Activated naive CD8-positive, alpha-beta T cell treated with anti-CD3 and anti-CD28 coated beads, Interleukin-2, amount 10 ng/mL, durations not matched to agents 7 days and 5 days (primary cell): ENCODE measurements around the gene OR1N2. TPM values are rescaled to one million over a fixed set of nuclear protein-coding genes. Genes with fewer than 3 reads are reported as not detected.
"Not testable (repeated sequence)": the region's sequence is repeated elsewhere in the genome, so short reads cannot be mapped to it uniquely, and the experiment has no call there.

ENCODE experiments used
- ATAC-seq: fragments of 150-1000 bp; cut with Tn5 transposase; one replicate; pipeline ENCODE4 v1.10.0; 2021; ENCODE audit warnings: low read depth, moderate library complexity
- POLR2A ChIA-PET: fragments of 350-600 bp; sonication (Branson Sonifier 250); formaldehyde crosslinking; loops from one replicate; lab custom pipeline; 2021; ENCODE audit warnings: antibody characterized with exemption; lab: Charles Lee
- DNase-seq: peaks from one replicate; pipeline ENCODE4 v3.0.0; 2021
- H3K27ac Mint-ChIP-seq: one replicate; pipeline ENCODE4 v1.8.0; 2022; ENCODE audit warnings: mild to moderate bottlenecking, mixed read lengths
- H3K27me3 Mint-ChIP-seq: one replicate; pipeline ENCODE4 v1.8.0; 2022; ENCODE audit warnings: mild to moderate bottlenecking, moderate library complexity, mixed read lengths
- H3K36me3 Mint-ChIP-seq: one replicate; pipeline ENCODE4 v1.8.0; 2021; ENCODE audit warnings: mild to moderate bottlenecking, mixed read lengths
- H3K4me1 Mint-ChIP-seq: one replicate; pipeline ENCODE4 v1.8.0; 2021; ENCODE audit warnings: mixed read lengths
- H3K4me3 Mint-ChIP-seq: one replicate; pipeline ENCODE4 v1.8.0; 2022; ENCODE audit warnings: mild to moderate bottlenecking, moderate library complexity, mixed read lengths
- H3K9me3 Mint-ChIP-seq: one replicate; pipeline ENCODE4 v1.8.0; 2021; ENCODE audit warnings: mixed read lengths
- total RNA-seq, 2 experiments: library from RNA; stranded (reverse); gene quantifications; one replicate each; pipeline ENCODE4 v1.2.3, GENCODE V29; 2021

Gene OR1N2
- total RNA-seq = under 1 TPM in 1 of 2 experiments, not detected in 1; 0.30 TPM

GRCh38 chr9:122552812-122553211, at the start of gene OR1N2:
TSS of gene OR1N2 (plus strand) at chr9:122553112. CDS start at chr9:122553212, 100 bp downstream.
- H3K4me3 Mint-ChIP-seq = no peak within 1 kb of the TSS
- H3K36me3 Mint-ChIP-seq = no peaks in the 10 kb centered on the region
- no peaks in the 10 kb centered on the region for H3K4me1 Mint-ChIP-seq
- POLR2A ChIA-PET = no interaction called here
- H3K27ac Mint-ChIP-seq = no peak within 1 kb of the TSS
- ATAC-seq = no peak
- no peaks in the 10 kb centered on the region for H3K9me3 Mint-ChIP-seq
- no peak for DNase-seq
- H3K27me3 Mint-ChIP-seq = peaks cover 4% of the 10 kb centered on the region

- no peaks in the 10 kb centered on the region for H3K9me3 Mint-ChIP-seq
- no peak for ATAC-seq
- POLR2A ChIA-PET = no interaction called here
- DNase-seq = no peak
- H3K4me3 Mint-ChIP-seq = no peak overlapping the region
- peaks cover 10% of the 10 kb centered on the region for H3K27me3 Mint-ChIP-seq
- no peaks in the 10 kb centered on the region for H3K4me1 Mint-ChIP-seq
- H3K27ac Mint-ChIP-seq = no peak overlapping the region
- H3K36me3 Mint-ChIP-seq = no peaks in the 10 kb centered on the region
Measured at GRCh38 chr9:122506964-122507363, 45.9 kb upstream of the OR1N2 start.

GRCh38 chr9:122510502-122510901, 42.4 kb upstream of the OR1N2 start, which contains the start of gene OR1J2:
TSS of gene OR1J2 (plus strand) at chr9:122510802. CDS start at chr9:122510802, 0 bp downstream.
- POLR2A ChIA-PET = no interaction called here

DNA sequence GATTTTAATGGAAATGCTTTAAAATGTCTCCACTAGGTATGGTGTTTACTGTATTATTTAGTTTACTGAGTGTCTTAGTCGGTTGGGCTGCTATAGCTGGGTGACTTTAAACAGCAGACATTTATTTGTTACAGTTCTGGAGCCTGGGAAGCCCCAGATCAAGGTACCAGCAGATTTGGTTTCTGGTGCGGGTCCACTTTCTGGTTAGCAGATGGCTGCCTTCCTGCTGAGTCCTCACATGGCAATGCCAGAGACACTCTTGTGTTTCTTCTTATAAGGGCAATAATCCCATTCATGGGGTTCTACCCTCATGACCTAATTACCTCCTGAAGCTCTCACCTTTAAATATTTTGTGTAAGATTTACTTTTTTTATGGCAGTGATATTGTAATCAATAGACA, 34.7 kb upstream of the OR1N2 start:
- H3K27ac Mint-ChIP-seq = no peak overlapping the region
- H3K9me3 Mint-ChIP-seq = no peaks in the 10 kb centered on the region
- H3K4me3 Mint-ChIP-seq = no peak overlapping the region
- DNase-seq (no peak), ATAC-seq (no peak)
- POLR2A ChIA-PET = no interaction called here
- no peaks in the 10 kb centered on the region for H3K27me3 Mint-ChIP-seq
- H3K36me3 Mint-ChIP-seq = no peaks in the 10 kb centered on the region
- H3K4me1 Mint-ChIP-seq = no peaks in the 10 kb centered on the region

More at GRCh38 chr9:122510502-122510901, 42.4 kb upstream of the OR1N2 start, which contains the start of gene OR1J2:
- ATAC-seq (no peak), DNase-seq (no peak)
- no peaks in the 10 kb centered on the region for H3K36me3 Mint-ChIP-seq
- no peak within 1 kb of the TSS for H3K27ac Mint-ChIP-seq
- H3K4me3 Mint-ChIP-seq = no peak within 1 kb of the TSS
- peaks cover 10% of the 10 kb centered on the region for H3K27me3 Mint-ChIP-seq
- no peaks in the 10 kb centered on the region for H3K4me1 Mint-ChIP-seq
- no peaks in the 10 kb centered on the region for H3K9me3 Mint-ChIP-seq

- Mint-ChIP-seq H3K27me3 (no peaks in the 10 kb centered on the region), H3K4me3 (no peak within 1 kb of the TSS), H3K36me3 (no peaks in the 10 kb centered on the region), H3K4me1 (no peaks in the 10 kb centered on the region), H3K27ac (no peak within 1 kb of the TSS), H3K9me3 (no peaks in the 10 kb centered on the region)
- POLR2A ChIA-PET = no interaction called here
- no peak for ATAC-seq
- no peak for DNase-seq
Measured at GRCh38 chr9:122518841-122519240, 34.1 kb upstream of the OR1N2 start, which contains the start of gene OR1J4. TSS of gene OR1J4 (plus strand) at chr9:122519141. CDS start at chr9:122519141, 0 bp downstream.

DNA sequence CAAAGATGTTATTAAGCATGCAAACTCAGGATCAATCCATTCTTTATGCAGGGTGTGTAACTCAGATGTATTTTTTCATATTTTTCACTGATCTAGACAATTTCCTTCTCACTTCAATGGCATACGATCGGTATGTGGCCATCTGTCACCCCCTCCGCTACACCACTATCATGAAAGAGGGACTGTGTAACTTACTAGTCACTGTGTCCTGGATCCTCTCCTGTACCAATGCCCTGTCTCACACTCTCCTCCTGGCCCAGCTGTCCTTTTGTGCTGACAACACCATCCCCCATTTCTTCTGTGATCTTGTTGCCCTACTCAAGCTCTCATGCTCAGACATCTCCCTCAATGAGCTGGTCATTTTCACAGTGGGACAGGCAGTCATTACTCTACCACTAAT, 33.5 kb upstream of the OR1N2 start:
- Mint-ChIP-seq H3K4me1 (no peaks in the 10 kb centered on the region), H3K36me3 (no peaks in the 10 kb centered on the region), H3K27me3 (no peaks in the 10 kb centered on the region), H3K4me3 (no peak overlapping the region), H3K27ac (no peak overlapping the region), H3K9me3 (no peaks in the 10 kb centered on the region)
- ATAC-seq (no peak), DNase-seq (no peak)
- POLR2A ChIA-PET = no interaction called here

GRCh38 chr9:122526602-122527001, 26.3 kb upstream of the OR1N2 start:
- Mint-ChIP-seq H3K9me3 (no peaks in the 10 kb centered on the region), H3K27ac (no peak overlapping the region), H3K4me3 (no peak overlapping the region), H3K36me3 (no peaks in the 10 kb centered on the region), H3K4me1 (no peaks in the 10 kb centered on the region), H3K27me3 (no peaks in the 10 kb centered on the region)
- ATAC-seq = no peak
- POLR2A ChIA-PET = no interaction called here
- no peak for DNase-seq

DNA sequence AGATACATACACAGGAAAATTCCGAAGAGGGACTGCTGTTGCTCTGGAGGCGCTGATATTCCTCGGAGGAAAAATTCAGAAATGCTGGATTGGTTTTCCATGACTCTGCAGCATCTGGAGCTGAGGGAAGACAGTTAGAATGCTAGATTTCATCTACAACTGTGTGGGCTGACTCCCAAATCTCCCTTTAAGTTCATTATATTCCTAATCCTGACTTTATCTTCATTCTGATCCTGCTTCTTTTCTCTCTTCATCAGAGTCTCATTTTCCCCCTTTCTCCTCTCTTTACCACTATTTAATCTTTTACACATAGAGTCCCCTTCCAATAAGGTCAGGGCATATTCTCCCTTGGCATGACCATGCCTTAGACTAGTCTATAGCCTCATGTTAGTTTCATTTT, 25.7 kb upstream of the OR1N2 start, which contains the start of gene OR1N1:
OR1N1 (minus strand) TSS at position 101 of the 400 bp plus-strand sequence; CDS start at position 101, 0 bp downstream.
- ATAC-seq (no peak), DNase-seq (no peak)
- no peaks in the 10 kb centered on the region for H3K9me3 Mint-ChIP-seq
- H3K4me1 Mint-ChIP-seq = no peaks in the 10 kb centered on the region
- no peak within 1 kb of the TSS for H3K27ac Mint-ChIP-seq
- H3K27me3 Mint-ChIP-seq = no peaks in the 10 kb centered on the region
- POLR2A ChIA-PET = no interaction called here
- H3K36me3 Mint-ChIP-seq = no peaks in the 10 kb centered on the region
- H3K4me3 Mint-ChIP-seq = no peak within 1 kb of the TSS

- not testable (repeated sequence) for H3K4me3 Mint-ChIP-seq, ATAC-seq
Measured at GRCh38 chr9:122531157-122531556, 21.8 kb upstream of the OR1N2 start.

DNA sequence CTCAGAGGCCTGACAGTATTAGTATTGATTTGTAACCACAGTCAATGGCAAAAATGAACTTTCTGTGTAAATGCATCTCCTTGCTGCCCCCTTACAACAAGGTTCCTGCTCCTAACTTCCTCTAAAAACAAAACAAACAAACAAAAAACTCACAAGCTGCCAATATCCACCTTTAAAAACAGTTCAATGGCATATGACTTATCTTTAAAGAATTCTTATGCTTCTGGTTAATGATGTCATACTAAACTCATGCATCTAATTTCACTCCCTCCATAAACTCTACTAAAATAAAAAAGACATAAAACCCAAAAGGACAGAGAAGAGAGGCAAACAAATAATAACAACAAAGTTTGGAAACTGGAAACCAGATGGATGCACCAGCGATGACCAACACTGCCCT, 16.8 kb upstream of the OR1N2 start:
- POLR2A ChIA-PET = no interaction called here
- ATAC-seq (no peak), DNase-seq (no peak)
- Mint-ChIP-seq H3K4me3 (no peak overlapping the region), H3K27me3 (no peaks in the 10 kb centered on the region), H3K27ac (no peak overlapping the region), H3K36me3 (no peaks in the 10 kb centered on the region), H3K9me3 (peaks cover 5% of the 10 kb centered on the region), H3K4me1 (no peaks in the 10 kb centered on the region)

More at GRCh38 chr9:122531157-122531556, 21.8 kb upstream of the OR1N2 start:
- POLR2A ChIA-PET, H3K9me3 Mint-ChIP-seq, DNase-seq, H3K27me3 Mint-ChIP-seq, H3K4me1 Mint-ChIP-seq, H3K27ac Mint-ChIP-seq, H3K36me3 Mint-ChIP-seq: not testable (repeated sequence)

DNA sequence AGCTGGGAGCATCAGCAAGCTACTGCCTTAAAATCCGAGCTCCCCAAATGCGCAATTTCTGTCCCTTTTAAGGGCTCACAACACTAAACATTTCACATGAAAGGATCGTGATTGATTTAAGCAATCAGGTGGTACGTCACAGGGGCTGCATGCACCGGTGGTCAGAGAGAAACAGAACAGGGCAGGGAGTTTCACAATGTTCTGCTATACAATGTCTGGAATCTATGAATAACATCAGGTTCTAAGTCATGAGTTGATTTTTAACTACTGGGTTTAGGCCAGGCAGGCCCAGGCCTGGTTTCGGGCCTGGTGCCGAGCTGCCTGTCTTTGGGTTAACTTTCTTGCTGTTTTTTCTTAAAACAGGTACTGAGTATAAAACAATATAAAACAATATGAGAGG, 15.8 kb upstream of the OR1N2 start:
- H3K36me3 Mint-ChIP-seq, H3K9me3 Mint-ChIP-seq, H3K27me3 Mint-ChIP-seq, H3K4me3 Mint-ChIP-seq, POLR2A ChIA-PET, DNase-seq, H3K4me1 Mint-ChIP-seq, ATAC-seq, H3K27ac Mint-ChIP-seq: not testable (repeated sequence)

DNA sequence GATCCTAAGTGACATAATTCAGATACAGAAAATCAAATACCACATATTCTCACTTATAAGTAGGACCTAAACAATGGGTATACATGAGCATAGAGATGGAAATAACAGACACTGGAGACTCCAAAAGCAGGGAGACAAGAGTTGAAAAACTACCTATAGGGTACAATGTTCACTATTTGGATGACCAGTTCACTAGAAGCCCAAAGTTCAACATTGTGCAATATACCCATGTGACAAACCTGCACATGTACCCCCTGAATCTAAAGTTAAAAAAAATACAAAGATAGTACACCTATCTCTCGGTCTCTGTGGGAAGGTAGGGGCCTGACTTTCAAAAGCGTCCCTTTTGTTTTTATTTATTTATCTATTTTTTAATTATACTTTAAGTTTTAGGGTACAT, 14.2 kb upstream of the OR1N2 start:
- H3K27ac Mint-ChIP-seq = no peak overlapping the region
- ATAC-seq (no peak), DNase-seq (no peak)
- POLR2A ChIA-PET = no interaction called here
- peaks cover 2% of the 10 kb centered on the region for H3K36me3 Mint-ChIP-seq
- no peak overlapping the region for H3K4me3 Mint-ChIP-seq
- H3K27me3 Mint-ChIP-seq = no peaks in the 10 kb centered on the region
- H3K4me1 Mint-ChIP-seq = no peaks in the 10 kb centered on the region
- peaks cover 5% of the 10 kb centered on the region for H3K9me3 Mint-ChIP-seq

- Mint-ChIP-seq H3K36me3 (peaks cover 2% of the 10 kb centered on the region), H3K4me1 (no peaks in the 10 kb centered on the region), H3K27me3 (no peaks in the 10 kb centered on the region), H3K4me3 (no peak overlapping the region), H3K27ac (no peak overlapping the region), H3K9me3 (no peaks in the 10 kb centered on the region)
- POLR2A ChIA-PET = no interaction called here
- no peak for ATAC-seq
- DNase-seq = no peak
Measured at GRCh38 chr9:122546196-122546595, 6.7 kb upstream of the OR1N2 start.

DNA sequence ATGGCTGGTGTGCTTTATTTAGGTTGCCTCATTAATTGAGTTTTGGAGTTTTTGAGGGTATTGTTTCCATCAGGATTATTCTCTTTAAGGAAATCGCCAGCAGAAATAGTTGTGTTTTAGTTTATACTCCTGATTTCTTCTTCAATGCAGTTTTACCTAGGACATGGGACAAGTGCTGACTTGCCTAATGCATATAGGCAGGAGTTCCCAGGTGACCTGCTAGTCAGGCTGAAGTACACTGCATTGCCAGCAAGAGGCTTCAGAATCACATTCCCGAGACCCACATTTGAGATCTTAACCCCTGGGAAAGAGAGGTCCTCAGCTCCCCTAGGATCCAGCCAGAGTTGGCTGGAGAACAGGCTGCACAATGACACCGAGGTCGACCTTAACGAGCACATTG, 1.5 kb upstream of the OR1N2 start:
- no peak for ATAC-seq
- no peaks in the 10 kb centered on the region for H3K4me1 Mint-ChIP-seq
- H3K4me3 Mint-ChIP-seq = no peak overlapping the region

More for the DNA sequence above, 1.5 kb upstream of the OR1N2 start:
- Mint-ChIP-seq H3K27ac (no peak overlapping the region), H3K27me3 (peaks cover 4% of the 10 kb centered on the region), H3K36me3 (no peaks in the 10 kb centered on the region), H3K9me3 (no peaks in the 10 kb centered on the region)
- DNase-seq = no peak
- POLR2A ChIA-PET = no interaction called here
